K562 (cell line): ENCODE measurements around the gene CTNNBL1. TPM values are rescaled to one million over a fixed set of nuclear protein-coding genes. Genes with fewer than 3 reads are reported as not detected.

ENCODE experiments used
- ATAC-seq: fragments of 200-7000 bp; cut with Tn5 transposase; 3 replicates; pipeline ENCODE4 v1.9.1; 2020; ENCODE audit warnings: moderate library complexity
- BruUV-seq: library from RNA; stranded (reverse); fragments of 400-500 nt; replicated peaks from 2 replicates; lab custom pipeline; 2021; lab: Mats Ljungman, UMichigan
- CTCF ChIA-PET: fragments of 300-600 bp; formaldehyde crosslinking; extraction: SDS; loops from one replicate; lab custom pipeline; 2021; ENCODE audit warnings: low intra/inter-chr PET ratio; lab: Yijun Ruan, JAX
- POLR2A ChIA-PET: fragments of 300-600, 350-650 bp; sonication (Branson Sonifier 250); formaldehyde crosslinking; extraction: SDS; loops from one replicate; lab custom pipeline; 2021; ENCODE audit warnings: antibody characterized with exemption, inconsistent platforms; lab: Yijun Ruan, JAX
- DNase-seq, 4 experiments: peaks; one replicate each; pipeline versions ENCODE4 v3.0.0 to v3.0.0-alpha.2; 2011 to 2018; ENCODE audit warnings: low spot score in 3 of 4, mixed read lengths in 3 of 4; ENCODE audit errors: extremely low read depth in 1 of 4
- FAIRE-seq: peaks from 2 replicates; lab custom pipeline; 2011; peaks lifted over from hg19 to GRCh38; lab: Jason Lieb, UNC
- H2AFZ ChIP-seq: 2 replicates; pipeline ENCODE4 v1.6.0; 2011; ENCODE audit warnings: low read depth, low read length, control low read depth, inconsistent platforms
- H3K27ac ChIP-seq: fragments of 200-600 bp; 3 replicates; pipeline ENCODE4 v1.8.0; 2011; ENCODE audit warnings: low read depth, mild to moderate bottlenecking, control low read depth, inconsistent platforms, low read length, moderate library complexity, mixed read lengths; ENCODE audit errors: extremely low read depth
- H3K27me3 ChIP-seq, 2 experiments: fragments of 300-600 bp in 1 of 2; 2 replicates in 1 of 2; 3 replicates in 1 of 2; pipeline versions ENCODE4 v1.6.0 to v1.8.0; 2011; ENCODE audit warnings: inconsistent platforms in 2 of 2, low read length in 2 of 2, mild to moderate bottlenecking in 1 of 2, mixed read lengths in 1 of 2, moderate library complexity in 1 of 2; ENCODE audit not compliant: control insufficient read depth in 2 of 2, insufficient read depth in 2 of 2
- H3K36me3 ChIP-seq: fragments of 300-600 bp; 3 replicates; pipeline ENCODE4 v1.8.0; 2011; ENCODE audit warnings: mild to moderate bottlenecking, low read length, inconsistent platforms; ENCODE audit not compliant: control insufficient read depth, insufficient read depth
- H3K4me1 ChIP-seq, 2 experiments: fragments of 200-600 bp in 1 of 2; replicated peaks in 1 of 2; 2 replicates in 1 of 2; 3 replicates in 1 of 2; pipeline versions ENCODE4 v1.5.1 to v1.8.0; 2011; ENCODE audit warnings: inconsistent platforms in 2 of 2, low read length in 2 of 2, mild to moderate bottlenecking in 1 of 2, mixed read lengths in 1 of 2, moderate library complexity in 1 of 2; ENCODE audit not compliant: control insufficient read depth in 2 of 2, insufficient read depth in 2 of 2
- H3K4me2 ChIP-seq: 2 replicates; pipeline ENCODE4 v1.6.1; 2011; ENCODE audit warnings: low read length, control low read depth, inconsistent platforms, mixed read lengths; ENCODE audit not compliant: insufficient read depth
- H3K4me3 ChIP-seq: fragments of 200-600 bp; sonication (generic), shearing (Covaris generic); 2 replicates; pipeline ENCODE4 v1.5.1; 2016; ENCODE audit warnings: control low read depth, inconsistent platforms
- H3K79me2 ChIP-seq: fragments of 200-600 bp; 3 replicates; pipeline ENCODE4 v1.8.0; 2011; ENCODE audit warnings: low read length, inconsistent platforms; ENCODE audit not compliant: control insufficient read depth, insufficient read depth
- H3K9ac ChIP-seq, 2 experiments: 2 replicates each; pipeline versions ENCODE4 v1.6.0 to v1.6.1; 2011; ENCODE audit warnings: low read depth in 2 of 2, low read length in 2 of 2, control low read depth in 1 of 2, inconsistent platforms in 1 of 2, mild to moderate bottlenecking in 1 of 2, mixed read lengths in 1 of 2; ENCODE audit not compliant: insufficient read depth in 1 of 2
- H3K9me1 ChIP-seq: one replicate; pipeline ENCODE4 v1.6.0; 2011; ENCODE audit warnings: inconsistent platforms, mild to moderate bottlenecking, low read length, moderate library complexity; ENCODE audit not compliant: control insufficient read depth, insufficient read depth
- H3K9me3 ChIP-seq: replicated peaks from 2 replicates; pipeline ENCODE4 v1.5.1; 2011; ENCODE audit warnings: low read depth, low read length, inconsistent platforms; ENCODE audit not compliant: control insufficient read depth, insufficient read depth
- H4K20me1 ChIP-seq: replicated peaks from 2 replicates; pipeline ENCODE4 v1.6.1; 2011; ENCODE audit warnings: low read length, inconsistent platforms, mixed read lengths; ENCODE audit not compliant: control insufficient read depth, insufficient read depth
- CSDE1 ChIP-seq, 2 experiments: fragments of 450-650 bp; IDR thresholded peaks; 2 replicates each; pipeline ENCODE4 v1.6.1; 2016; ENCODE audit warnings: mild to moderate bottlenecking in 1 of 2
- CXXC5 ChIP-seq: fragments of 250-450 bp; sonication (Bioruptor Pico); IDR thresholded peaks from 2 replicates; pipeline ENCODE4 v1.8.0; 2022; ENCODE audit warnings: inconsistent platforms, mild to moderate bottlenecking, moderate library complexity
- DMBX1 ChIP-seq: fragments of 250-450 bp; sonication (Bioruptor Pico); IDR thresholded peaks from 2 replicates; pipeline ENCODE4 v1.8.0; 2022; ENCODE audit warnings: inconsistent platforms, mild to moderate bottlenecking, moderate library complexity, borderline replicate concordance
- FOXA1 ChIP-seq: fragments of 450-650 bp; IDR thresholded peaks from 2 replicates; pipeline ENCODE4 v1.6.1; 2016; ENCODE audit warnings: mild to moderate bottlenecking, borderline replicate concordance
- MIER1 ChIP-seq: fragments of 450-650 bp; IDR thresholded peaks from 2 replicates; pipeline ENCODE4 v1.6.1; 2016; ENCODE audit warnings: antibody characterized with exemption, mild to moderate bottlenecking, low read depth
- RBM15 ChIP-seq: fragments of 200-400 bp; formaldehyde crosslinking; IDR thresholded peaks from 2 replicates; pipeline ENCODE4 v1.6.1; 2018; ENCODE audit warnings: mild to moderate bottlenecking, low read length, moderate library complexity; ENCODE audit not compliant: insufficient read depth
- ZBTB40 ChIP-seq, 2 experiments: fragments of 450-650 bp in 1 of 2; sonication (generic) in 1 of 2; formaldehyde crosslinking in 1 of 2; IDR thresholded peaks; 2 replicates each; pipeline versions ENCODE4 v1.7.1 to v1.9.0; 2016 to 2022; ENCODE audit warnings: inconsistent platforms in 1 of 2, mild to moderate bottlenecking in 1 of 2, missing genetic modification reagents in 1 of 2
- ZNF764 ChIP-seq: fragments of 250-450 bp; sonication (Bioruptor Pico); IDR thresholded peaks from 2 replicates; pipeline ENCODE4 v1.4.0; 2020; ENCODE audit warnings: low read depth, mild to moderate bottlenecking, moderate library complexity
- WGBS: fragments of 100-300 bp; shearing (Covaris generic); methylation state at CpG from one replicate; pipeline ENCODE4 v1.1.6; 2016; ENCODE audit warnings: low coverage, mixed read lengths; ENCODE audit not compliant: insufficient coverage; ENCODE audit errors: missing lambda C conversion rate; 5-methylcytosine and 5-hydroxymethylcytosine counted together
- in situ Hi-C: fragments of 300-500 bp; cut with MboI; formaldehyde crosslinking; loops from 4 replicates; pipeline ENCODE4 v1.15.0; 2018; ENCODE audit warnings: inconsistent platforms, mixed read lengths
- intact Hi-C: fragments of 100-400 bp; cut with micrococcal nuclease; formaldehyde crosslinking; loops from 2 replicates; pipeline ENCODE4 v1.14.2; 2022
- polyA plus RNA-seq, 8 experiments: library from polyadenylated mRNA; depleted of rRNA in 4 of 8; stranded (reverse) in 5 of 8; unstranded in 3 of 8; fragments of >200 nt; fragmentation: Nextera tagmentation in 2 of 8; fragmentation: Illumina TruSeq in 1 of 8; extraction: Ambion mirVana in 2 of 8; extraction: Trizol in 1 of 8; gene quantifications; 2 replicates each; pipeline versions ENCODE4 v1.2.1 to v1.2.3, GENCODE V29; 2011 to 2014; ENCODE audit warnings: inconsistent platforms in 1 of 8, missing spikeins in 1 of 8
- total RNA-seq, 7 experiments: library from RNA; depleted of rRNA in 6 of 7; stranded (reverse); fragments of >200 nt in 6 of 7; fragmentation: Illumina TruSeq in 2 of 7; extraction: Trizol in 2 of 7; gene quantifications; 2 replicates each; pipeline versions ENCODE4 v1.2.1 to v1.2.3, GENCODE V29; 2011 to 2021; ENCODE audit warnings: low replicate concordance in 1 of 7

Gene CTNNBL1
- total and polyA plus RNA-seq, 9 of the 15 experiments (the other 6 are each of a cell fraction or from before 2014, with no cell fraction given), result 32.4 to 85.6 (median 43.6) TPM

- Histone ChIP-seq H3K9ac (no peak overlapping the region), H3K27me3 (no peaks in the 10 kb centered on the region), H4K20me1 (no peaks in the 10 kb centered on the region), H3K9me1 (no peaks in the 10 kb centered on the region), H3K79me2 (no peaks in the 10 kb centered on the region), H3K4me1 (no peaks in the 10 kb centered on the region; a peak in 1 of 5 replicates), H2AFZ (no peak overlapping the region), H3K4me2 (no peak overlapping the region), H3K36me3 (peaks cover 5% of the 10 kb centered on the region; the same call in 1 of the 3 replicates), H3K4me3 (no peak overlapping the region), H3K27ac (no peak overlapping the region), H3K9me3 (no peaks in the 10 kb centered on the region)
- 31% methylated on average over 2 of the region's 2 CpGs for WGBS
- no peak for FAIRE-seq
- ATAC-seq, result peak; percentile 69
- peak in 2 of 4 experiments; percentile 17 for DNase-seq
- intact Hi-C loops, result no loop called here
- TF ChIP-seq RBM15 (no peak), CSDE1 (IDR thresholded peaks at IDR 0.05) (no peak), CXXC5 (CRISPR knock-in tag) (no peak), FOXA1 (no peak), MIER1 (no peak), DMBX1 (no peak), ZNF764 (CRISPR knock-in tag) (no peak), ZBTB40 (IDR thresholded peaks at IDR 0.05) (no peak), ZBTB40 (CRISPR knock-in tag; IDR thresholded peaks at IDR 0.05) (no peak)
- ChIA-PET POLR2A (interaction anchor here (1.2 kb wide), 1 partner anchor 27 kb away, joined by 3 read pairs; no protein-coding TSS in a partner anchor), CTCF (interaction anchor here (0.5 kb wide), 1 partner anchor 19 kb away, joined by 5 read pairs; no protein-coding TSS in a partner anchor)
- in situ Hi-C loops, result no loop called here
- BruUV-seq, result no TSS peak
Measured at GRCh38 chr20:37728635-37728983, 34.8 kb downstream of the CTNNBL1 start.
